CD4-positive, alpha-beta T cell treated with Interleukin-4 for 4 hours (primary cell): Measurements from ENCODE around the gene FOXP2.
"Not testable (repeated sequence)": the region's sequence is repeated elsewhere in the genome, so short reads cannot be mapped to it uniquely, and the experiment has no call there.

Experiments
- DNase-seq: peaks from one replicate; pipeline ENCODE4 v3.0.0-alpha.2; 2020

FOXP2 gene

DNA sequence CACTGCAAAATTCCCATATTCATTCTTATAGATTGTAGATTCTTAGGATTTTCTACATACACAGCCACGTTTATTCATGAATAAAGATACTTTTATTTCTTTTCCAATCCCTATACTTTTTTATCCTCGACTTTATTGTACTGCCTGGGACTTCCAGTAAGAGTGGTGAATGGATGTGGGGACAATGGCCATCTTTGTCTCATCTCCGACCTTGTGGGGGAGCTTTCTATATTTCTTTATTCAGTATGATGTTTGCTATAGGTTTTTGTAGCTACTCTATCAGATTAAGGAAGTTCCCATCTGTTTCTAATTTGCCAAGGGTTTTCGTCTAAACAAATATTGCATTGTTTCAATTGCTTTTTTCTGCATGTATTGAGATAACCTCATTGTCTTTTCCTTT, 184.3 kb downstream of the FOXP2 start:
- DNase-seq: no peak

DNA sequence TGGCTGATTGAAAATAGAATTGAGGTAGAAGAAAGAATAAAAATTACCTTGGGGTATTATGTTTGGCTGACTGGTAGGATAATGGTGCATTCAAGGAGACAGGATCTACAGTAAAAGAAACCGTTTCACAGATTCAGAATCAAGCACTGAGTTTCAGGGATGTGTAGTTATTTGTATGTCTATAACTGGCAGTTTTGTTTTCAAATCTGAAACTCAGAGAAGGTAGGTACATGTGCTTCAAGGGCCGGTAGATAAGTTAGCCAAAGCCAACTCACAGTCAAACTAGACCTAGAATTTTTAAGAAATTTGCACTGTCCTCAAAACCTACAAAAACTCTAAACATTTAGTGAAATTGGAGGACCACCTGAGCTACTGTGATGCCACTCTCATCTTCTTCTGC, 191.5 kb downstream of the FOXP2 start:
- DNase-seq: no peak

DNA sequence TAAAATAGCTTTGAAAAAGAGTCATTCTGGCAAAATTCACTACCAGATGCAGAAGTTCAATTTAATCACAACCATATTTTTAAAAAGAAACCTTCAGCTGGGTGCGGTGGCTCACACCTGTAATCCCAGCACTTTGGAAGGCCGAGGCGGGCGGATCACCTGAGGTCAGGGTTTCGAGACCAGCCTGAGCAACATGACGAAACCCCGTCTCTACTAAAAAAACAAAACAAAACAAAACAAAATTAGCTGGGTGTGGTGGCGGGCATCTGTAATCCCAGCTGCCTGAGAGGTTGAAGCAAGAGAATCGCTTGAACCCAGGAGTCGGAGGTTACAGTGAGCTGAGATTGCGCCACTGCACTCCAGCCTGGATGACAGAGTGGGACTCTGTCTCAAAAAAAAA, 194.2 kb downstream of the FOXP2 start:
- DNase-seq: not testable (repeated sequence)

GRCh38 chr7:114620208-114620607, 205.6 kb downstream of the FOXP2 start:
- no peak for DNase-seq

- no peak for DNase-seq
These were observed 207.6 kb downstream of the FOXP2 start for GRCh38 chr7:114622221-114622620.

DNA sequence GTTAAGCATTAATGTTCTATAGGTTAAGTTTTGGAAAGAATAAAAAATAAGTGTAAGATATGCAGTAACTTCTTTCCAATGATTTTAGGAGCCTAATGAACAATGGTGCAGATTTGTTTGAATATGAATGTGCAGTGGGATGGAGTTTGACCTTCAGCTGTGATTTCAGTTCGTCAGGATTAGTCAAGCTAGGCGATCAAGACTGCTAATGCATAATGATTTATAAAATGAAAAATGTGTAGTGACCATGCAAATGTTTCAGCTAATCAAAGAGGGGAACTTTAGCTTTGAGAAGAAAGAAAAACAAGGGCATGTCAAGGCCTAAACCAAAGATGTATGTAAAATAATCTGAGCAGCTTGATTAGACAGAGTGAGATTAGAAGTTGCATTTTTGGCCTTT, 208.5 kb downstream of the FOXP2 start:
- DNase-seq: no peak

GRCh38 chr7:114627231-114627630, 212.6 kb downstream of the FOXP2 start:
- no peak for DNase-seq

DNA sequence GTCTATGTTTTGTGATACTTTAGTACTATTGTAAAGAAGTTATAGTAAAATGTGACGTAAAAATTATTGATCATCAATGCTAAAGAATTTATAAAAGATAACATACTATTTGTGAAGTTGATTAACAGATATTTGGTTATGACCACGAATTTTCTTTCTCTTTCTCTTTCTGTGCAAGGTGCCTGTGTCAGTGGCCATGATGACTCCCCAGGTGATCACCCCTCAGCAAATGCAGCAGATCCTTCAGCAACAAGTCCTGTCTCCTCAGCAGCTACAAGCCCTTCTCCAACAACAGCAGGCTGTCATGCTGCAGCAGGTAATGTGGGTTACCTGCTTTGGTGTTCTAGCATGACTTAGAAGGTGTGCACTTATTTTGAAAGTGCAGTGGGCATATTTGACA, 213.7 kb downstream of the FOXP2 start:
- DNase-seq: no peak

- no peak for DNase-seq
These were observed 215.1 kb downstream of the FOXP2 start for GRCh38 chr7:114629762-114630161.

DNA sequence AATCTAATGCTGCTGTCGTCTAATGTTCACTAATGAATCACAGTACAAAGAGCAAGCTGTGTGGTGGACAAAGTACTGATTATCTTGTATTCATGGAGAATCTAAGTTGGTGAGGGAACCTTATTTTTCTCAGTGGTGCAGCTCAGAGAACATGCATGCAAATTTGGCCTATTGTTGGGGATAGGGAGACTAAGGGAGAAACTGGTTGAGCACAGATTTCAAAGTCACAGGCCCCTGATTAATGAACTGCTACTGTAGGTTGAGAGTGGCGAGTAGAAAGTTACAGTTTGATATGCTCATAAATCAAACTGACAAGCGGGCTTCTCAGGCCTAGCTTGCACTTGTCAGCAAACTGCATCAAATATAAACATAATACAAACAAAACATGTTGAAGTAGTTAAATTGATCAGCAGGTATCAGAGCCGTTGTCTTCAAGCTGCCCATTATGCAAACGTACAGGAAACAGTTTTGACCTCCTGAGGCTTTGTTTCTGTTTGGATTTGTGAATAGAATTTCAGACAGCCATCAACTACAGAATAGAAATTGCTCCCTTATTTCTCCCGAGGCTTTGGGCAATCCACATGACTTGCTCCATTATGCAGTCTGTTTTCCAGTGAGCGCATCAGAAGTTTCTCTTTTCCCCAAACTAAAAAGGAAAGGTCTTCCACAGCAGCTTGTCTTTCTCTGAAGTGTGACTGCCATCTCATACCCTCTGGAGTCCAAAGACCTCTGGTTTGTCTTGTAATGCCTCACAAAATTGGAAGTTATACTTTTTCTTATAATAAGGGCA, 215.8 kb downstream of the FOXP2 start:
- no peak for DNase-seq

DNA sequence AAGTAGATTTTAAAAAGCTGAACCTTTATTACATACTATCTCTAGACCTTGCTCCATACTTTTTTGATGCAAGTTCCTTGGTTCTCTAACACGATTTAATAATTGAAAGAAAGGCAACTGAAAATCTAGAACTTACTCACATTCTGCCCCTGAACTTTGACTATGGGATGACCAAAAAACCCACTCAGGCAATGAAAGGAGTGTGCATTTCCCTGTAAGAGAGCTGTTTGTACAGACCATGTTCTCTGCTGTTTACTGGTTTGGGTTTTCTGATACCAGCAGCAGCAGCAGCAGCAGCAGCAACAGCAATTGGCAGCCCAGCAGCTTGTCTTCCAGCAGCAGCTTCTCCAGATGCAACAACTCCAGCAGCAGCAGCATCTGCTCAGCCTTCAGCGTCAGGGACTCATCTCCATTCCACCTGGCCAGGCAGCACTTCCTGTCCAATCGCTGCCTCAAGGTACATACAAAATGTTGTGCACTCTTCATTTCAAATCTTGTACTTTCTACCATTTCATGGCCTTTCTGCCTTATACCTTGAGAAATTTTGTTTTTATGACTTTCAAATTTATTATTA, 216.7 kb downstream of the FOXP2 start:
- DNase-seq: no peak

GRCh38 chr7:114639451-114639850, 224.8 kb downstream of the FOXP2 start:
- no peak for DNase-seq

DNA sequence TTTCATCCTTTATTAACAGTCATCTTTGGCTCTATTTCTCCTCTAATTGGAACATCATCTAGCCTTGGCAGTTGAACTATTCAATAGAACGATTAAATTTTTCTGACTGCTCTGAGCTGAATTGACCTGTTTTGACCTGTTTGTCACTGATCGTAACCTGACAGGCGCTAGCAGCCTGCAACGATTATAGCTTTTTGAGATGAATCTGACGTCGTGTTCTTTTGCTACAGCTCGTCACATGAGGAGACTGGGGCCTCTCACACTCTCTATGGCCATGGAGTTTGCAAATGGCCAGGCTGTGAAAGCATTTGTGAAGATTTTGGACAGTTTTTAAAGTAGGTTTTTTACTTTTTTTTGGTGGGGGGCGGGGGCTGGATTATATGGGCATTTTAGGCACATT, 229.8 kb downstream of the FOXP2 start:
- no peak for DNase-seq

DNA sequence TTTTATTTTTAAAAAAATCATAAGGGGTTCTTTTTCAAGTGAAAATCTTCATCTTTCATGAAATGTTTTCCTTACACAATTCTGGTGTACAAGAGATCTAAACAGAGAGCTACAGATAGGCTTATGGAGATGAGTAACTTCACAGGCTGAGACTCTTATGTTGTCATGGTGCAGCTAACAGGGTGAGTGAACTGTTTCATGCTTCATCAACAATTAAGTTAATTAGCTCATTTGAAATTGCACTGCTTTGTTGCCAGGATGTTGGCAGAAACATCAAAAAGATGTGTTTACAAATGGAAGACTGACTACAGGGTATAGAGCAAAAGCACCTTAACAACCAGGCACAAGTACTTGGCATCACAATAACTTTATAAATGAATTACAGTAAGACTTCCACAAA, 230.8 kb downstream of the FOXP2 start:
- no peak for DNase-seq

DNA sequence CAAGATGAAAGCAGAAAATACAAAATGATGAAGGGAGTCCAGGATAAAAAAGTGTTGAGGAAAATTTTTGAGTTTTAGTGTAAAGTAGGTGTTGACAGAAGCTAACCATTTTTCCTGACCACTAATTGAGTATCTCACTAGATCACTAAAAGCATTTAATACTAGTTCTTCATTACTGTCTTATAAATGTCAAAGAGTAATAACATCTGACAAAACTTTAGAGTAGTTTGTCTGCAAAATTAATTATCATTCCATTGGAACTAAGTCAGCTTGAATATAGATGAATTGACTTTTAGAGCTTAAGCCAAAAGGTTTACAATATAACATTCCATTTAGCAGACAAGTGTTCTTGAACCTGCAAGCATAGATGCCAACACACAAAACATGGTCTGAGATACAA, 232.9 kb downstream of the FOXP2 start:
- no peak for DNase-seq

DNA sequence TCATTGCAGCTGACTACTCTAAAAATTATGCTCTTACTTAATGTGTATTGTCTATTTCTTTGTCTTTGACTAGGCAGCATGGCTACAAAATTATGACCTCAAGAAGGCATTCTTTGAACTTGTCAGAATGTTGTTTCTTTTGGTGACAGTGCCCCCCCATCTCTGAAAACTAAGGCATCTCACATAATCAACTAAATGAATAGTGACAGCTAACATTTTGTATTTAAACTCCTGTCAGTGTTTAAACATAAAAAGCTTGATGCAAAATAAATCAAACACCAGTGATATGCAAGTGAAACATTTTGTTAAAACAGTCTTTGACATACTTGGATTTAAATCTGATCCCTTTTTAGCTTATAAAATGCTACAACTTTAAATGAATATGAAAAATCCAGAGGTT, 233.5 kb downstream of the FOXP2 start:
- no peak for DNase-seq

GRCh38 chr7:114648680-114649079, 234.1 kb downstream of the FOXP2 start:
- no peak for DNase-seq

DNA sequence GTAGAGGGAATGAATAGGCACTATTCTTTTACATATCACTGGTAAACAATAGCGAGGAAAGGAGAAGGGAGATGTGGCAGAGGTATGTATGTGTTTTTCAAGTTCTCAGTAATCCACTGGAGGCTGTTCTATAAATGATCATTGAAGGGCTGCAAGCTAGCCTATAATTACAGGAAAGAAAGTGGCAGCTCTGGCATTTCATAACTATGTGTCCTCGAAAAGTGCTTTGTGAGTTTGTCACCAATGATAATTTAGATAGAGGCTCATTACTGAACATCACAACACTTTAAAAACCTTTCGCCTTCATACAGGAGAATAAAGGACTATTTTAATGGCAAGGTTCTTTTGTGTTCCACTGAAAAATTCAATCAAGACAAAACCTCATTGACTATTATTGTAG, 235.1 kb downstream of the FOXP2 start:
- no peak for DNase-seq

- no peak for DNase-seq
These were observed 235.9 kb downstream of the FOXP2 start for GRCh38 chr7:114650491-114650890.

GRCh38 chr7:114652041-114652440, 237.4 kb downstream of the FOXP2 start:
- no peak for DNase-seq

GRCh38 chr7:114653364-114654088, 238.9 kb downstream of the FOXP2 start:
- DNase-seq: no peak

DNA sequence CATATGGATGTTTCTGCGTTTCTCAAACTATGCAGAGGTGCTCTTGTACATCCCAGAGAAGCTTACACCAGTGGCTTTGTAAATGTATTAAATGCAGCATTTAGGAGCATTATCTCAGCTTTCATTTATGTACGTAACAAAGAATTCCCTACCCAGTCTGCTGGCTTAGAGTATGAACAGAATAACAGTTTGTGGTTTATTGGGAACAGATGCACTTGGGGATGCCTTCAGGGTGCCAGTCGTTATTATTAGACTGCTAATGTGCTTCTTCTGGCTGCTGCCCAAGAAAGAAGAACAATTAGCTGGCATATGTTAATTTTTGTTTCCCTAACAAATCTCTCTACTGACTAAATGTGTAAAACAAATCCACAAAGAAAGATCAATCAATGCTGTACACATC, 241.9 kb downstream of the FOXP2 start:
- no peak for DNase-seq

GRCh38 chr7:114657279-114657678, 242.7 kb downstream of the FOXP2 start:
- no peak for DNase-seq

GRCh38 chr7:114658216-114658615, 243.6 kb downstream of the FOXP2 start:
- no peak for DNase-seq
